ENCODE data around the gene RAMP2.
"Not testable (repeated sequence)": the region's sequence is repeated elsewhere in the genome, so short reads cannot be mapped to it uniquely, and the experiment has no call there.

Gene RAMP2, protein sequence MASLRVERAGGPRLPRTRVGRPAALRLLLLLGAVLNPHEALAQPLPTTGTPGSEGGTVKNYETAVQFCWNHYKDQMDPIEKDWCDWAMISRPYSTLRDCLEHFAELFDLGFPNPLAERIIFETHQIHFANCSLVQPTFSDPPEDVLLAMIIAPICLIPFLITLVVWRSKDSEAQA

DNA sequence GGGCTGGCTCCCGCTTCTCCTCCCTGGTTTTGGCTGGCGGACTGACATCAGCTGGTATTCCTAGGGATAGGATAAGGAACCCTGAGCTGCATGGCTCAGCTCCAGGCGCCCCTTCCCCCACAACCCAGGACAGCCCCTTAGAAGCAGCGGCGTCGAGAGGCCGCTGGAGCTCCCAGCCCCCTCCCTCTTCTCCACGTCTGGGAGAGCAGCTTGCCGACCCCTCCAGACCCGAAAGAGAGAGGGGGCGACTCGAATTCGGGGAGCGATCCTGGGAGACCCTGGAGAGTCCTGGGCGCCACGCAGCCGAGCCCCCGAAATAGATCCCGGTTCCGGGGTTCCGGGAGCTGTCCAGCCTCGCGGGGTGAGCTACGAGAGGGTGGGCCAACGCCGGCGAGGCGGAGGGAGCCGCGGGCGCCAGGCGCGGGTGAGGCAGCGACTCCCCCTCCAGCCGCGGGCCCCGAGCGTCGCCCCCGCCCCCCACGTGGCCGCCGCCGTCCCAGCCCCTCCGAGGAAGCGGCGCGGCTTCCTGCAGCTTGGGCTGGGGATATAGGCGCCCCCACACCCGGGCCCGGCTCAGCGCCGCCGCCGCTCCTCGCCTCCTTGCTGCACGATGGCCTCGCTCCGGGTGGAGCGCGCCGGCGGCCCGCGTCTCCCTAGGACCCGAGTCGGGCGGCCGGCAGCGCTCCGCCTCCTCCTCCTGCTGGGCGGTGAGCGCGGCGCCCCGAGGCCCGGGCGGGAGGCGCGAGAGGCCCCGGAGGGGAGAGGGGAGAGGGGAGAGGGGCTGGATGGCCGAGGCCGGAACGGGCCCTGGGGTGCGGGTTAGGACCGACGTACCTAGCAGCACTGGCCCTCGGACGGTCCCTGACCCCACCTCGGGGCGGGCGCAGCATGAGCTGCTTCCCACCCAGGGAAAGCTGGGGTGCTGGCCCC, at the start of gene RAMP2:
TSS of gene RAMP2 (plus strand) at position 576 of the 930 bp plus-strand sequence. CDS start at position 611, 35 bp downstream.
- Mint-ChIP-seq H3K36me3 (ENCODE audit: low read depth) (no peaks in the 10 kb centered on the region), H3K27ac (no peak within 1 kb of the TSS), H3K9me3 (no peaks in the 10 kb centered on the region), H3K27me3 (ENCODE audit: low read depth) (peaks cover 67% of the 10 kb centered on the region), H3K4me1 (ENCODE audit: low read depth) (peaks cover 3% of the 10 kb centered on the region), H3K4me3 (peak within 1 kb of the TSS; percentile 31)

DNA sequence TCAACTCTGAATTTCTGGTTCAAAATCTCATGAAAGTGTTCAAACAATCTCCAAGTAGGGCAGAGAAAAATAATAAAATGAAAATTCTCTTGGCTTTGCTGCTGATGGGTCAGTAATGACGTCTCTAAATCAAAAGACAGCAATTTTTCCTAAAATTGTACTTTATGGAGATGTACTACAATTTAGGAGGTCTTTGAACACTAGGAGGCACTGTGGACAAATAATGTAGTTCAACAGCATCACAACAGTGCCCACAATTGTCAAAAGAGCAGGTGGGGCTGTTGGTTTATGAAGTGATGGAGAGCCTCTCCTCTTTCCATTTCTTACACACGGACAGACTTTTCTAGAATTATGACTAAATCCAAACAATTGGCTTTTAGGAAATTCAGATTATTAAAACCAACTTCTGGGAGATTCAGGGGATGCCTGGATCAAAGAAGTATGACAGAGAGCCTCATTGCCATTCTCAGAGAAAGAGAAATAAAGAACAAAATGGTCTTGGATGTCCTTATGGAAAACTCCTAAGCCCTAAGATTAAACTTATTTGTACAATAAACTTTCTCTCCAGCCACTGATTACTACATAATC, 39.9 kb upstream of the RAMP2 start:
- Mint-ChIP-seq H3K4me3 (no peak overlapping the region), H3K4me1 (ENCODE audit: low read depth) (peaks cover 3% of the 10 kb centered on the region), H3K36me3 (ENCODE audit: low read depth) (peaks cover 49% of the 10 kb centered on the region), H3K9me3 (no peaks in the 10 kb centered on the region), H3K27ac (no peak overlapping the region), H3K27me3 (ENCODE audit: low read depth) (no peaks in the 10 kb centered on the region)

DNA sequence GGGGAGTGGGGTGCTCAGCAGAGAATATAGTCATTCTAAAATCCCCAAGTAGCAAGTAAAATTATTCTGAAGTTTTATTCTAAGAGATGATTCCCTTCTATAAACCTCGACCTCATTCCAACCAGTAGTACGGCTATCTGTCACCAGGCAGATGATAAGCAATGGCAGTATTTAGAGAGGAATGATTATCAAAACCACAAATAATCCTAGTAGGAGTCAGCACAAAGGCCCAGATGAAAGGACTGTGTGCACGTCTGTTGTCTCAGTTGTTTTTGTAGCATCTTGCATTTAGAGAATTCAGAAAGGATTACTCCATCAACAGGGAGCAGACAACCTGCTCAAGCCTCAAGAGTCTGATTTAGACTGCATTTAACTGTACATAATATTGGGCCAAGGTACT, 37.4 kb upstream of the RAMP2 start:
- peaks cover 34% of the 10 kb centered on the region for H3K36me3 Mint-ChIP-seq (ENCODE audit: low read depth)
- no peaks in the 10 kb centered on the region for H3K27me3 Mint-ChIP-seq (ENCODE audit: low read depth)
- peaks cover 3% of the 10 kb centered on the region for H3K4me1 Mint-ChIP-seq (ENCODE audit: low read depth)
- H3K4me3 Mint-ChIP-seq: no peak overlapping the region
- no peaks in the 10 kb centered on the region for H3K9me3 Mint-ChIP-seq
- no peak overlapping the region for H3K27ac Mint-ChIP-seq

DNA sequence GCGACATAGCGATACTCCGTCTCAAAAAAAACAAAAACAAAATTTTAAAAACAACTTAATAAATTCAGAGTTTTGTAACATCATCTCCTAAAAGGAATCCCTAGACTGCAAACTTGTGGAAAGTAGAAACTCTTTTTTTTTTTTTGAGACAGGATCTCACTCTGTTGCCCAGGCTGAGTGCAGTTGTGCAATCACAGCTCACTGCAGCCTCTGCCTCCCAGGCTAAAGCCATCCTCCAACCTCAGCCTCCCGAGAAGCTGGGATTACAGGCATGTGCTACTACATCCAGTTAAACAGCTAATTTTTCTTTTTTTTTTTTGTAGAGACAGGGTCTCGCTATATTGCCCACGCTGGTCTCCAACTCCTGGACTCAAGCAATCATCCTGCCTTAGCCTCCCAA, 35.9 kb upstream of the RAMP2 start:
- H3K36me3 Mint-ChIP-seq (ENCODE audit: low read depth): peaks cover 29% of the 10 kb centered on the region
- H3K27ac Mint-ChIP-seq: no peak overlapping the region
- peaks cover 3% of the 10 kb centered on the region for H3K4me1 Mint-ChIP-seq (ENCODE audit: low read depth)
- H3K27me3 Mint-ChIP-seq (ENCODE audit: low read depth): no peaks in the 10 kb centered on the region
- H3K9me3 Mint-ChIP-seq: no peaks in the 10 kb centered on the region
- no peak overlapping the region for H3K4me3 Mint-ChIP-seq

DNA sequence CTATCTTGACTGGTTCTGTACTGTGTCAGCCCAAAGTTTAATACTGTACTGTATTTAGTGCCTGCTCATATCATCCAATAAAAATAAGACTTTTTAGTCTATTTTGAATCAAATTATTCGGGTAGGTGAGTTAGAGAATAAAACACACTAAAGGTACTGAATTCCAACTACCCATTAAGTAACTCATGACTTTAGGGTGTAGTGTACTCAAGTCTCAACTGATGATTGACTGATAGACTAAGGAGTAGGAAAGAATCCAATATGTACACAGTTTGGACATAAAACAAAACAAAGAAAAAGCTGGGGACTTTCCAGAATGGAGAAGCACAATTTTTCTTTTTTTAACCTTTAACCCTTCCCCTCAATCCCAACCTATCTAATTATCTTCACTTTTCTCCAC, 20.3 kb upstream of the RAMP2 start:
- Mint-ChIP-seq H3K4me1 (ENCODE audit: low read depth) (peaks cover 16% of the 10 kb centered on the region), H3K9me3 (no peaks in the 10 kb centered on the region), H3K27me3 (ENCODE audit: low read depth) (peaks cover 8% of the 10 kb centered on the region), H3K4me3 (no peak overlapping the region), H3K36me3 (ENCODE audit: low read depth) (peaks cover 4% of the 10 kb centered on the region), H3K27ac (no peak overlapping the region)

DNA sequence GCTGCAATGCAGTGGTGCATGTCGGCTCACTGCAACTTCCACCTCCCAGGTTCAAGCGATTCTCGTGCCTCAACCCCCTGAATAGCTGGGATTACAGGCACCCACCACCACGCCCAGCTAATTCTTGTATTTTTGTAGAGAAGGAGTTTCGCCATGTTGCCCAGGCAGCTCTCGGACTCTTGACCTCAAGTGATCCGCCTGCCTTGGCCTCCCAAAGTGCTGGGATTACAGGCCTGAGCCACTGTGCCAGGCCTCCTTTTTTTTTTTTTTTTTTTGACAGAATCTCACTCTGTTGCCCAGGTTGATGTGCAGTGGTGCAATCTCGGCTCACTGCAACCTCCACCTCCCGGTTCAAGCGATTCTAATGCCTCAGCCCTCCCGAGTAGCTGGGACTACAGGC, 18.1 kb upstream of the RAMP2 start:
- Mint-ChIP-seq H3K4me1 (ENCODE audit: low read depth) (peaks cover 16% of the 10 kb centered on the region), H3K27me3 (ENCODE audit: low read depth) (peaks cover 25% of the 10 kb centered on the region)
- not testable (repeated sequence) for H3K9me3 Mint-ChIP-seq; H3K27ac Mint-ChIP-seq; H3K36me3 Mint-ChIP-seq (ENCODE audit: low read depth); H3K4me3 Mint-ChIP-seq

DNA sequence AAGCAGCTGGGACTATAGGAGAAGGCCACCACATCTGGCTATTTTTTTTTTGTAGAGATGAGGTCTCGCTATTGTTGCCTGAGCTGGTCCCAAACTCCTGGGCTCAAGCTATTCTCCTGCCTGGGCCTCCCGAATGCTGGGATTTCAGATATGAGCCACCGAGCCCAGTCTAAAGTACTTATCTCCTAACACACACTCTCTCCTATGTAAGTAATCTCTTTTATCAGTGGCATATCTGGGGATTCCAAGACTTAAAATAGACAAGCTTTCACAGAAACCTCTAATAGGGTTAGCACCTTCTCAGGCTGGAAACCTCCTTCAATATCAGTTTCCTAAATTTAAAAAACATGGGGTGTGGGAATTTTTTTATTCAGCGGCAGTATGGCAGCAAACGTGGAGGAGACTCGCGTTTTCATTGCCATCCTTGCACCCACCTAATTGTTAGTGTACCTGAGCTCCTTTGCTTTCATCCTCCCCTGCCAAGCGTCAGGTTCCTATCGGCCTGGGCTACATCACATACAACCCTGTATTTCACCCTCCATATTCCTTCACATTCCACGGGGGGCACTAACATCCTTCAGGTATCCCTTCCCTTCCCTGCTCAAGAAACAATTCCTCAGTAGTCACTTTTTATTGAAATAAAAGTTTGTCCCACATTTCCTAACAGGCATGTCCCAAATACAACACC, 17.3 kb upstream of the RAMP2 start:
- H3K36me3 Mint-ChIP-seq (ENCODE audit: low read depth): peaks cover 4% of the 10 kb centered on the region
- H3K27ac Mint-ChIP-seq: peak overlapping the region; percentile 95

DNA sequence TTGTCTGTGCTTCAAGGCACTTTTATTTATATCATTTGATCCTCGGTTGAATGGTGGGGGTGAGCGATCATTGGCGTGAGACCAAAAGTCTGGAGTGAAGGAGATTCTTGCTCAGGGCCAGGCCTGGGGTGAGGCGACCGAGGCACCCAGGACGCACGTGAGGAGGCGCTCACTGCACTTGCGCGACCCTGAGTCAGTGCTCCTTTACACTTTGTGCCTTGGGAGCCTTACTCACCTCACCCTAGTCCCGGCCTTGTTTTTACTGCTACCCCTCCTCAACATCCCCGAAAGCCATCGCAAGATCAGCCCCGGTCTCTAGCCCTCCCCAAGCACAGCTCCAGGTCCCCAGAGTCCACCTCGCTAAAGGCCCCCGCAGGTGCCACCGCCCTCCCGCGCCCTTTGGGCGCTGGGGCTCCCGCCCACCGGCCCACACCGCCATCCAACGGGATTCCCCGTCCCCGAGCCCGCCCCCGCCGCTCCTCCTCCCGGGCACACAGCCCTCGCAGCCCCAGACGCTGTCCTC, 16.7 kb upstream of the RAMP2 start:
- peak overlapping the region; percentile 98 for H3K4me3 Mint-ChIP-seq
- H3K36me3 Mint-ChIP-seq (ENCODE audit: low read depth): peaks cover 4% of the 10 kb centered on the region
- no peaks in the 10 kb centered on the region for H3K9me3 Mint-ChIP-seq
- peaks cover 40% of the 10 kb centered on the region for H3K27me3 Mint-ChIP-seq (ENCODE audit: low read depth)
- H3K4me1 Mint-ChIP-seq (ENCODE audit: low read depth): peaks cover 16% of the 10 kb centered on the region
- peak overlapping the region; percentile 95 for H3K27ac Mint-ChIP-seq

More for the DNA sequence above, 17.3 kb upstream of the RAMP2 start:
- peak overlapping the region; percentile 98 for H3K4me3 Mint-ChIP-seq
- H3K9me3 Mint-ChIP-seq: no peaks in the 10 kb centered on the region
- peaks cover 16% of the 10 kb centered on the region for H3K4me1 Mint-ChIP-seq (ENCODE audit: low read depth)
- H3K27me3 Mint-ChIP-seq (ENCODE audit: low read depth): peaks cover 34% of the 10 kb centered on the region

DNA sequence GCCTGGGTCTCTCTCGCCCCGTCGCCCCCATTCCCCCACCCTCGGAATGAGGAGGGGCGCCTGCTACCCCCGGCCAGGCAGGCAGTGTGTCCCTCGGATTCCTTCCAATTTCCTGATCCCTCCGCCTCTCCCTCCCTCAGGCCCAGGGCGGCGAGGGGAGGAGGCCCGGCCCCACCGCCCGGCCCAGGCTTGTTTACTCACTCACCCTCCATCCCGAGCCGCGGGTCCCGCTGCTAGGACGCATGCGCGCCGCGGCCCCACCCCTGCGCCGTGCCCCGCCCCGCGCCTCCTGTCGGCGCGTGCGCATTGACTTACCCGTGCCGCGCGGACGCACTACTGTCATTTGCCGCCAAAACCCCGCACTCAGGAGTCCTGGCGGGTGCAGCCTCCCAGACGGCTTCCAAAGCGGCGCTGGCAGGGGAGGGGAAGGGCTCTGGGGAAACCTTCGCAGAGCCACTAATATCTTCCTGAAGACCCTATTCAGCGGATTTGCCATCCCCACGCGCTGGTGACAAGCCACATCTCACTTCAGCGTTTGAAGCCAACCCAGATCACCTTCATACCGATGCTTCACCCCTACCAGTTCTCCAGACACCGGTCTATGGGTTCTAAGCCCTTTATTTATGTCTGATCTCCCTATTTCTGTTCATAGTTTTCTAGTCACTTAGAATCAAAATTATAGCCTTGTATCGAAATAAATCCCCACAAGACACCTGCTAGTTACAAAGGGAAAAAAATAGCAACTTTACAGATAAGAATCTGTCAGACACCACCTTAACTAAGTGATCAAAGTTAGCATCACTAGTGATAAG, 16.0 kb upstream of the RAMP2 start, which contains the start of gene EZH1:
TSS of gene EZH1 (minus strand) at position 235 of the 812 bp plus-strand sequence. CDS start 16,099 bp downstream, outside the sequence.
- H3K27me3 Mint-ChIP-seq (ENCODE audit: low read depth): peaks cover 41% of the 10 kb centered on the region
- peaks cover 4% of the 10 kb centered on the region for H3K36me3 Mint-ChIP-seq (ENCODE audit: low read depth)
- peaks cover 16% of the 10 kb centered on the region for H3K4me1 Mint-ChIP-seq (ENCODE audit: low read depth)
- peak within 1 kb of the TSS; percentile 98 for H3K4me3 Mint-ChIP-seq
- no peaks in the 10 kb centered on the region for H3K9me3 Mint-ChIP-seq
- peak within 1 kb of the TSS; percentile 95 for H3K27ac Mint-ChIP-seq

DNA sequence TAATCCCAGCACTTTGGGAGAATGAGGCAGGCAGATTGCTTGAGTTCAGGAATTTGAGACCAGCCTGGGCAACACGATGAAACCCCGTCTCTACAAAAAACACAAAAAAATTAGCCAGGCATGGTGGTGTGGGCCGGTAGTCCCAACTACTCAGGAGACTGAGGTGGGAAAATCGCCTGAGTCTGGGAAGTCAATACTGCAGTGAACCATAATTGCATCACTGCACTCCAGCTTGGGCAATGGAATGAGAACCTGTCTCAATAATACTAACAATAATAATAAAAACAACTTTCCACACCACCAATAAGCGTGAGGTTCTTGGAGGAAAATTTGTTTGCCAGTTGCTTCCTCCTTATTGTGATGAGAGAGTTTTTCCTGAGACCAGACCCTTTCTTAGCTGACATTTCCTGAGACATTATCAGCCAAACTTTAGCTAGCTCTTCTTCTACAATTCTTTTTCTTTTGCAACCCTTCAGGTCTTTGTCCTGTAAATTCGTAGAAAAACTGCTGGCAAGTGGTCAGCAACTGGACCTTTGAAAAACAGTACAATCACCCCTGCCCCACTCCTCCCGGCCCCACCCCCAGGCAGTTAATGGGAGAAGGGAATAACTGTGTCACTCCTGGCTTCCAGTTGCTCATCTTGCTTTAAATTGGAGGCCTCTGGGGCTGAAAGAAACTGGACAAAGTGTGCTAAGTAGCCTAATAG, 12.7 kb upstream of the RAMP2 start:
- Mint-ChIP-seq H3K4me1 (ENCODE audit: low read depth) (peaks cover 15% of the 10 kb centered on the region), H3K27ac (no peak overlapping the region)

DNA sequence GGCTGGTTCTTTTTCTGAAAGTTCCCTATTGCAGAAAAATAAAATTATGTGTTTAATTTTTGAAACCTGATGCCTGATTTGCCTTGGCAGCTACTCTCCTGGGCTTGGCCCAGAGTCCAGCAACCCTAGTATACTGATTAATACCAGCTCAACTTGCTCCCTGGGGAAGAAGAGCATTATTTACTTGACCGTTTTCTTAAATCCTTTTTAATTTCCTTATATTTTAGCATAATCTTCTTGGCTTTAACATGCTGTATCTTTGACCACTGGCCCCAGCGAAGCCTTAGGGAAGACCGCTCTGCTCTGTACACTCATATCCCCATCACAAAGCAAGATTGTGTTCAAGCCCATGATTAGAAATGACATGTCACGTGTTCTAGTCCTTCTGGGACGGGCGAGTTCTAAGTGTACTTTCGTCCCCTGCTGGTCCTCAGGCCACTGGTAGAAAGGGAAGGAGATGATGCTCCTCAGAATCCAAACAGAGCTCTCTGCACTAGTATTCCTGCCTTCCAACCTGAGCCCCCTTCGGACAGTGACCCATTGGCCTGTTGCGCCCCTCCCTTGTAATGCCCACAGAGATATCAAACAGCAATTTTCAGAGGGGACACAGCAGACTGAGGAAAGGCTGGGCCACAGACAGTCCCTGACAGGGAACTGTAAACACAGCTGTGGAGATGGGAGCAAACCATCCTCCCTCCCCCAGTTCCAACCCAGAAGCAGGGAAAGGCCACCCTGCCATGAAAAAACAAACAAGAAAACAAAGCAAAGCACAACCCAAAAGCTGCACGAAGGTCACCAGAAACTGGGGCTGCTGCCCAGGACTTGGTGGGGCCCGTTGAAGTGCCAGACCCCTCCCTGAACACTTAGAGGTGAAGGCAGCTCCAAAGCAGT, 11.9 kb upstream of the RAMP2 start:
- no peak overlapping the region for H3K4me3 Mint-ChIP-seq
- H3K9me3 Mint-ChIP-seq: no peaks in the 10 kb centered on the region
- H3K27ac Mint-ChIP-seq: no peak overlapping the region
- H3K36me3 Mint-ChIP-seq (ENCODE audit: low read depth): peaks cover 4% of the 10 kb centered on the region
- peaks cover 8% of the 10 kb centered on the region for H3K4me1 Mint-ChIP-seq (ENCODE audit: low read depth)
- H3K27me3 Mint-ChIP-seq (ENCODE audit: low read depth): peaks cover 62% of the 10 kb centered on the region

More for the DNA sequence above, 12.7 kb upstream of the RAMP2 start:
- no peaks in the 10 kb centered on the region for H3K9me3 Mint-ChIP-seq
- peaks cover 4% of the 10 kb centered on the region for H3K36me3 Mint-ChIP-seq (ENCODE audit: low read depth)
- H3K27me3 Mint-ChIP-seq (ENCODE audit: low read depth): peaks cover 58% of the 10 kb centered on the region
- H3K4me3 Mint-ChIP-seq: no peak overlapping the region

DNA sequence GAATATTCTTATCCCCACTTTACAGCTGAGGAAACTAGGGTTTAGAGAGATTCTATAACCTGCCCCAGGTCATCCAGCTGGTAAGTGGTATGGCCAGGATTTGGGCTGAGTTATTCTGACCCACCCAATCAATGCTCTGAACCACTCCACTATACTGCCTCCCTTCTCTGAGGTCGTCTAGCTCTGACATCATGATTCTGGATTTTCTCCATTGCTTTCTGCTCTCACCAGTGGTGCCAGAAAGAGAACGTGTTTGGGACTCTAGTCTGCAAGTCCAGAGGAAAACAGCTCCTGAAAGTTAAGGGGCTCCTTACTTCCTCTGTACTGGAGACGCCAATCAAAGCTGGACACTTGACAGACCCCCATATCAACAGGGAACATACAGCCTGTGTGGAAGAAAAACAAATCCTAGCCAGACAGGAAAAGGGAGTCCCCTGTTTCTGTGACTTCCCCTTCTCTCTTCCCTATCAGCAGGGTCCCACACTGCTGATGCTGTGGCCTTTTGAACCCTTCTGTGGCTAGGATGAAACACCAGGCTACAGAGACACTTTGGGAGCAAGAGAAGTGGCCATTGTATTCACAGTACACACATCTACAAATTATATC, 10.2 kb upstream of the RAMP2 start:
- Mint-ChIP-seq H3K4me3 (no peak overlapping the region), H3K36me3 (ENCODE audit: low read depth) (no peaks in the 10 kb centered on the region), H3K27me3 (ENCODE audit: low read depth) (peaks cover 66% of the 10 kb centered on the region), H3K27ac (no peak overlapping the region), H3K9me3 (no peaks in the 10 kb centered on the region), H3K4me1 (ENCODE audit: low read depth) (no peaks in the 10 kb centered on the region)

Data from T-helper 1 cell treated with Interleukin-12 subunit alpha and Interleukin-12 subunit beta and Interleukin-4 antibody, amounts not matched to agents 30 μg/mL and 1 μg/mL, for 36 hours (primary cell).